ENCODE measurements around the gene PDIA6. TPM values are rescaled to one million over a fixed set of nuclear protein-coding genes. Genes with fewer than 3 reads are reported as not detected.
A peak's percentile ranks its signal among the peaks of the same experiment; 100 is the strongest.
"Not testable (repeated sequence)": the region's sequence is repeated elsewhere in the genome, so short reads cannot be mapped to it uniquely, and the experiment has no call there.

PDIA6 gene
- total and polyA plus RNA-seq, 2 donors (not counting 1 experiment from before 2014, with no cell fraction given): 23.8 to 53.8 TPM

- no peak for DNase-seq
- no peaks in the 10 kb centered on the region for H3K36me3 ChIP-seq (replicated peaks in 1 of 2; ENCODE audit: control extremely low read depth in 1 of 2, control insufficient read depth in 1 of 2, extremely low read depth in 1 of 2, insufficient read depth in 2 of 2, low read length in 1 of 2)
- H3K9me3 ChIP-seq (ENCODE audit: control extremely low read depth in 1 of 3, control insufficient read depth in 2 of 3, insufficient read depth in 1 of 3, low read length in 2 of 3): no peaks in the 10 kb centered on the region
- ATAC-seq (ENCODE audit: low read depth): no peak
- CTCF ChIA-PET: no interaction called here
- H3K4me3 Mint-ChIP-seq: peak overlapping the region; percentile 66
- peaks cover 34% of the 10 kb centered on the region for H3K79me2 ChIP-seq (ENCODE audit: control insufficient read depth, insufficient read depth, low read length)
- no peaks in the 10 kb centered on the region for H3K27me3 ChIP-seq (replicated peaks in 1 of 4; ENCODE audit: control extremely low read depth in 1 of 4, control insufficient read depth in 3 of 4, insufficient read depth in 4 of 4, low read length in 3 of 4)
- TF ChIP-seq EZH2 (IDR thresholded peaks at IDR 0.05; ENCODE audit: borderline replicate concordance, insufficient read depth, low read depth, low read length, poor library complexity, severe bottlenecking) (no peak), CTCF (IDR thresholded peaks at IDR 0.05) (no peak)
- no peak overlapping the region for H2AFZ ChIP-seq (ENCODE audit: insufficient read depth, low read depth, low read length, poor library complexity, severe bottlenecking)
- POLR2A ChIA-PET: no interaction called here
- no peak overlapping the region for H3K27ac Mint-ChIP-seq
- H3K4me1 ChIP-seq (ENCODE audit: control insufficient read depth in 2 of 2, insufficient read depth in 2 of 2, low read length in 2 of 2): peaks cover 21 to 32% of the 10 kb centered on the region in 2 donors
- no peaks in the 10 kb centered on the region for H3K9me3 Mint-ChIP-seq (ENCODE audit: insufficient read depth)
- H4K20me1 ChIP-seq (ENCODE audit: control insufficient read depth, insufficient read depth, low read length, poor library complexity, severe bottlenecking): peaks cover 3% of the 10 kb centered on the region
- no peak overlapping the region for H3K4me3 ChIP-seq (ENCODE audit: control extremely low read depth in 1 of 5, extremely low read depth in 1 of 5, insufficient read depth in 1 of 5, low read depth in 2 of 5, low read length in 4 of 5)
- no peak overlapping the region for H3K9ac ChIP-seq (ENCODE audit: low read length)
- 85% methylated on average over 9 of the region's 10 CpGs for WGBS (ENCODE audit: insufficient coverage)
- H3K27ac ChIP-seq (ENCODE audit: low read length in 2 of 2): no peak overlapping the region
- no peak overlapping the region for H3K4me2 ChIP-seq (replicated peaks; ENCODE audit: low read depth, low read length, poor library complexity, severe bottlenecking)
- H3K27me3 Mint-ChIP-seq: peaks cover 4% of the 10 kb centered on the region
- H3K4me1 Mint-ChIP-seq: peaks cover 27% of the 10 kb centered on the region
- intact Hi-C loops (cut with micrococcal nuclease): loop anchor here (5.0 to 10.0 kb wide), 4 partner anchors 533 to 1903 kb away; partner anchors contain the start of genes CPSF3, E2F6, ITGB1BP1 and TRIB2
These were observed 1.6 kb upstream of the PDIA6 start for GRCh38 chr2:10814142-10814541.

DNA sequence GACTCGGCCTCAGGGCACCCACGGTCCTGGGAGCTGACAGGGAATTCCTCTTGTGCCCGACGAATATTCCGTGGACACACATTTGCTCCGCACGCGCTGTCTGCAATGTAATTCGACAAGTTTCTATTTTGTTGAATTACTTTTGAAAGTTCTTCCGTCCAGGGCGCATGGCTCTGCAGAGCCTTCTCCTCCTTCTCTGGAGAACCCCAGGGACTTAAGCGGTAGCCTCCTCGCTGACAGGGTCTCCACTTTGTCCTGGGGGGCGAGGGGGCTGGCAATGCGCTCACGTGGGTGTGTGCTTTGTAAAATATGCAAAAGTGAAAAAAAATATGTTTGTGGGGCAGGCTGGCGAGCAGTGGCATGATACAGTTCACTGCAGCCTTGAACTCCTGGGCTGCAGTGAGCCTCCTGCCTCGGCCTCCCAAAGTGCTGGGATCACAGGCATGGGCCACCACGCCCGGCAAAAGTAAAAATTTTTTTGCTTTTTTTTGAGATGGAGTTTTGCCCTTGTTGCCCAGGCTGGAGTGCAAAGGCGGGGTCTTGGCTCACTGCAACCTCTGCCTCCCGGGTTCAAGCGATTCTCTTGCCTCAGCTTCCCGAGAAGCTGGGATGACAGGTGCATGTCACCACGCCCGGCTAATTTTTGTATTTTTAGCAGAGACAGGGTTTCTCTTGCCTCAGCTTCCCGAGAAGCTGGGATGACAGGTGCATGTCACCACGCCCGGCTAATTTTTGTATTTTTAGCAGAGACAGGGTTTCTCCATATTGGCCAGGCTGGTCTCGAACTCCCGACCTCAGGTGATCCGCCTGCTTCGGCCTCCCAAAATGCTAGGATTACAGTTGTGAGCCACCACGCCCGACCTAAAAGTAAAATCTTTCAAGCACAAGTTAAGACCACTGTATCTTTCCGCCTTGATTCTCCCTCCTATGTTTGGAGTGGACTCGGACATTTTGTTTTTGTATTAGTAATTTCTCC, 866 bp upstream of the PDIA6 start:
- CTCF ChIA-PET; H4K20me1 ChIP-seq (ENCODE audit: control insufficient read depth, insufficient read depth, low read length, poor library complexity, severe bottlenecking); H3K9me3 Mint-ChIP-seq (ENCODE audit: insufficient read depth); H3K27me3 ChIP-seq (replicated peaks in 1 of 4; ENCODE audit: control extremely low read depth in 1 of 4, control insufficient read depth in 3 of 4, insufficient read depth in 4 of 4, low read length in 3 of 4); DNase-seq; H3K9me3 ChIP-seq (ENCODE audit: control extremely low read depth in 1 of 3, control insufficient read depth in 2 of 3, insufficient read depth in 1 of 3, low read length in 2 of 3); H3K27me3 Mint-ChIP-seq; H3K36me3 ChIP-seq (replicated peaks in 1 of 2; ENCODE audit: control extremely low read depth in 1 of 2, control insufficient read depth in 1 of 2, extremely low read depth in 1 of 2, insufficient read depth in 2 of 2, low read length in 1 of 2); ATAC-seq (ENCODE audit: low read depth): not testable (repeated sequence)
- Mint-ChIP-seq H3K4me1 (peaks cover 30% of the 10 kb centered on the region), H3K4me3 (peak overlapping the region; percentile 89), H3K27ac (peak overlapping the region; percentile 53)
- H3K9ac ChIP-seq (ENCODE audit: low read length): peak overlapping the region; percentile 93
- POLR2A ChIA-PET: interaction anchor here (1.9 kb wide), 1 partner anchor 124 kb away, joined by 7 read pairs; the partner anchor contains the start of gene NOL10
- peak overlapping the region; percentile 90 for H3K4me2 ChIP-seq (replicated peaks; ENCODE audit: low read depth, low read length, poor library complexity, severe bottlenecking)
- intact Hi-C loops (cut with micrococcal nuclease): loop anchor here (2.0 to 10.0 kb wide), 7 partner anchors 365 to 1904 kb away; partner anchors contain the start of genes CPSF3, E2F6, HPCAL1 and ITGB1BP1
- H2AFZ ChIP-seq (ENCODE audit: insufficient read depth, low read depth, low read length, poor library complexity, severe bottlenecking): peak overlapping the region; percentile 80
- 43% methylated on average over 29 of the region's 37 CpGs for WGBS (ENCODE audit: insufficient coverage)
- H3K4me1 ChIP-seq (ENCODE audit: control insufficient read depth in 2 of 2, insufficient read depth in 2 of 2, low read length in 2 of 2): peaks cover 21 to 34% of the 10 kb centered on the region in 2 donors
- peak overlapping the region; percentile 40 to 97 (median 72) for H3K4me3 ChIP-seq (ENCODE audit: control extremely low read depth in 1 of 5, extremely low read depth in 1 of 5, insufficient read depth in 1 of 5, low read depth in 2 of 5, low read length in 4 of 5)
- peak overlapping the region in 1 of 2 donors; percentile 10 for H3K27ac ChIP-seq (ENCODE audit: low read length in 2 of 2)
- peaks cover 41% of the 10 kb centered on the region for H3K79me2 ChIP-seq (ENCODE audit: control insufficient read depth, insufficient read depth, low read length)

Measured in B cell (primary cell).